Skeletal muscle satellite cell (primary cell): ENCODE measurements around the gene NUP214.
"Not testable (repeated sequence)": the region's sequence is repeated elsewhere in the genome, so short reads cannot be mapped to it uniquely, and the experiment has no call there.

Experiments
- H3K27me3 ChIP-seq: 2 replicates; pipeline ENCODE4 v1.7.0; 2013; ENCODE audit warnings: low read length; ENCODE audit not compliant: control insufficient read depth, insufficient read depth
- H3K36me3 ChIP-seq: 2 replicates; pipeline ENCODE4 v1.7.0; 2013; ENCODE audit warnings: mild to moderate bottlenecking, control low read depth, low read length; ENCODE audit not compliant: insufficient read depth
- H3K4me1 ChIP-seq: 2 replicates; pipeline ENCODE4 v1.7.0; 2013; ENCODE audit warnings: low read length; ENCODE audit not compliant: control insufficient read depth, insufficient read depth
- H3K4me2 ChIP-seq: 2 replicates; pipeline ENCODE4 v1.7.0; 2013; ENCODE audit warnings: mild to moderate bottlenecking, low read length
- H3K4me3 ChIP-seq: 2 replicates; pipeline ENCODE4 v1.7.0; 2013; ENCODE audit warnings: low read length
- H3K9ac ChIP-seq: 2 replicates; pipeline ENCODE4 v1.7.0; 2013; ENCODE audit warnings: mild to moderate bottlenecking, low read depth, low read length, moderate library complexity
- H3K9me3 ChIP-seq: replicated peaks from 2 replicates; pipeline ENCODE4 v1.7.0; 2013; ENCODE audit warnings: mild to moderate bottlenecking, control low read depth, low read length

Gene NUP214

DNA sequence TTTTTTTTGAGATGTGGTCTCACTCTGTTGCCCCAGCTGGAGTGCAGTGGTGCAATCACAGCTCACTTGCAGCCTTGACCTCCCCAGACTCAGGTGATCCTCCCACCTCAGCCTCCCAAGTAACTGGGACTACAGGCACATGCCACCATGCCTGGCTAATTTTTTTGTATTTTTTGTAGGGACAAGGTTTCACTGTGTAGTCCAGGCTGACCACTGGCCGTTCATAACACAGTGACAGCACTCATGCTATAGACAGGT is 145.6 kb downstream of the NUP214 start:
- not testable (repeated sequence) for H3K4me2 ChIP-seq, H3K9me3 ChIP-seq, H3K9ac ChIP-seq, H3K36me3 ChIP-seq, H3K4me1 ChIP-seq, H3K4me3 ChIP-seq
- H3K27me3 ChIP-seq: peaks cover 11% of the 10 kb centered on the region

DNA sequence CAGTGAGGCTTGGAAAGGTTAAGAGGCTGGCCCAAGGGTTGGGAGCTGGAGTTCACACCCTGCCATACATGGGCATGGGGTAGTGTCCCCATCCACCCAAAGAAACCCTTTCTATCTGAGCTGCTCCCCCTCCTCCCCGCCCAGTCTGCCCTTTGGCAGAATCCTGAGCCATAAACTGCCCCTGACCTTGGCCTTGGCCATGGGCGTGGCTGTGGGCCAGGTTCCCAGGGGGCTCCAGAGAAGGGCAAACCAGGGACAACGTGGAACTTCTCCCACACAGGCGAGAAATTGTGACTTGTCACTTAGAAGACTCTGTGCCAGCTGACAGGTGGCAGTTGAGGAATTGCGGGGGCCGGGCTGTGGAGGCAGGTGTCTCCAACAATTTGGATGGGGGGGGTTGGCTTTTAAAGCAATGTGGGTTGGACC is 146.1 kb downstream of the NUP214 start:
- H3K27me3 ChIP-seq: peaks cover 17% of the 10 kb centered on the region
- no peaks in the 10 kb centered on the region for H3K36me3 ChIP-seq
- no peak overlapping the region for H3K4me2 ChIP-seq
- no peak overlapping the region for H3K4me3 ChIP-seq
- H3K9ac ChIP-seq: no peak overlapping the region
- H3K4me1 ChIP-seq: no peaks in the 10 kb centered on the region
- H3K9me3 ChIP-seq: no peaks in the 10 kb centered on the region

DNA sequence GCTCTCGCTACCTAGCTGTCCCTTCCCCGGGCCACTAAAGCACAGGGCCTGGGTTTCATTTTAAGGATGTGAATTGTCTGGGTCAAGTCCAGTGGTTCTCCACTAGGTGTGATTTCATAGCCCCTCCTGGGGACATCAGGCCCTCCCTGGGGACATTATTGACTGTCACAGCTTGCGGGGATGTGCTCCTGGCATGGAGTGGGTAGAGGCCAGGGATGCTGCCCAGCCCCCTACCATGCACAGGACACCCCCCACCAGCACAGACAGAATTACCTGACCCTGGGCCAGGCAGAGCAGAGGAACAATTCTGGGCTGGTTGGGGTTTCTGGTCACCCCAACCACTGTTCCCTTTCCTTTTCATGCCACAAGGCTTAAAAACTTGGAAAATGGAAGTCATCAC is 146.8 kb downstream of the NUP214 start:
- no peaks in the 10 kb centered on the region for H3K36me3 ChIP-seq
- no peak overlapping the region for H3K4me3 ChIP-seq
- no peak overlapping the region for H3K9ac ChIP-seq
- no peaks in the 10 kb centered on the region for H3K4me1 ChIP-seq
- H3K9me3 ChIP-seq: no peaks in the 10 kb centered on the region
- peaks cover 17% of the 10 kb centered on the region for H3K27me3 ChIP-seq
- no peak overlapping the region for H3K4me2 ChIP-seq

DNA sequence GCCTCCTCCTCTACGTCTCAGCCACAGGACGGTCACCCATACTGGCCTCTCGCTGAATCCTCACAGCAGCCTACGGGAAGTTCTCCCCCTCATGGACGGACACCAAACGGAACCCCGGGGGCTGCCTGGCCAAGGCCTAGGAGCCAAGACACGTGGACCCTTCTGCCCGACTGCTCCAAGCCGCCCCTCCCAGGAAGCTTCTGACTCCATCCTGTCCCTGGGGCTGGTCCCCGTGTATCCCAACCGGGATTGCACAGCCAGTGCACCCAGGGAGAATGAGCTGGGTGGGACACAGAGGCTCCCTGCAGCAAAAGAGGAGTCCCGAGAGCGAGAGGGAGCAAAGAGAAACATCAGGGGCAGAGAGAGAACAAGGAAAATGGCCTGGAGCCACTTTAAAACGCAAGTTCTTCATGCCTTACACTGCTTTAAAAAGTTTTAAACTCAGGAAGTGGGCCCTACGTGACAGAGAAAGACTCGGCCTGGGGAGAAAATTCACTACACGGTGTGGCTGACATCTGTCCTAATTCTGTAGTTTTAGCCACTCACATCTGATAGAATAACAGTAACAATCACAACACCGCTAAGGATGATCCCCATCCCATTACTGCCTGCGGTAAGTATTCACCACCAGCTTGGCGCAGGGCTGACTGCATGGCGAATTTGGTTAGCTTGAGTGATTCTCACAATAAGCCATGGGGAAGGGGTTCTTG is 147.9 kb downstream of the NUP214 start:
- no peaks in the 10 kb centered on the region for H3K4me1 ChIP-seq

DNA sequence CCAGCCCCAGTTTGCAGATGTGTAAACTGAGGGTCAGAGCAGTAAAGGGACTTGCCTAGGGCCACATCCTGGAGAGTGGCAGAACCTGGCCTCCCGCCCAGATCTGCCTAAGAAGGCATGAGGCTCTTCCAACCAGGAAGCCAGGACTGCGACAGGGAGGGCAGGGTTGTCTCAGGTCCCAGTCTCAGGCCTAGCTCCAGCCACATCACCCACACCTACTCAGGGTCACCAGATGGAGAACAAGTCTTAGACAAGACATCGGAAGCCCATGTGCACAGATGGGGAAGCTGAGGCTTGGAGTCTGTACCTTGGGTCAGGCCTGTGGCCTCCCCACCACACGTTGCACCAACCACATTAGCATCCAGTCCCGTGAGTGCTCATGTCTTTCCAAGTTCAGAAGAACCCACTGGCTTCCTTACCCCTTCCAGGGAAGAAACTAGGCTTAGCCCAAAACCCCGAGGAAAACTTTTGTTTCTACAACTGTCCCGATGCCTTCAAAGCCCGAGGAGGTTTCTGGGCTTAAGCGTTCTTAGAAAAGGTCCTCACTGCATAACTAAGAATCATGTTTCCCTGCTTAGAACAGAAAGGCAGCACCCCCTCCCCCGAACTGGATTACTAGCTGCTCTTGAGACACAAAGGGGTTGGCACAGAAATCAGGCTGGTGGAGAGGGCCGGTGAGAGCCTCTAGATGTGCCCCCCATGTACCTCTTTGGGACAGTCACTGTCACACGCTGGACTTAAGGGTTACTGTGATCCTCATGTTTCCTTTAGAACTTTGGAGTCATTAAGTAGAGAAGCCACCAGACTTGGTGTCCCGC is 148.7 kb downstream of the NUP214 start:
- Histone ChIP-seq H3K9ac (no peak overlapping the region), H3K4me1 (no peaks in the 10 kb centered on the region), H3K4me3 (no peak overlapping the region), H3K27me3 (peaks cover 17% of the 10 kb centered on the region), H3K9me3 (no peaks in the 10 kb centered on the region), H3K4me2 (no peak overlapping the region), H3K36me3 (no peaks in the 10 kb centered on the region)

More for the DNA sequence above, 147.9 kb downstream of the NUP214 start:
- H3K4me2 ChIP-seq: no peak overlapping the region
- no peaks in the 10 kb centered on the region for H3K36me3 ChIP-seq
- H3K4me3 ChIP-seq: no peak overlapping the region
- no peak overlapping the region for H3K9ac ChIP-seq
- H3K9me3 ChIP-seq: no peaks in the 10 kb centered on the region
- H3K27me3 ChIP-seq: peaks cover 17% of the 10 kb centered on the region

DNA sequence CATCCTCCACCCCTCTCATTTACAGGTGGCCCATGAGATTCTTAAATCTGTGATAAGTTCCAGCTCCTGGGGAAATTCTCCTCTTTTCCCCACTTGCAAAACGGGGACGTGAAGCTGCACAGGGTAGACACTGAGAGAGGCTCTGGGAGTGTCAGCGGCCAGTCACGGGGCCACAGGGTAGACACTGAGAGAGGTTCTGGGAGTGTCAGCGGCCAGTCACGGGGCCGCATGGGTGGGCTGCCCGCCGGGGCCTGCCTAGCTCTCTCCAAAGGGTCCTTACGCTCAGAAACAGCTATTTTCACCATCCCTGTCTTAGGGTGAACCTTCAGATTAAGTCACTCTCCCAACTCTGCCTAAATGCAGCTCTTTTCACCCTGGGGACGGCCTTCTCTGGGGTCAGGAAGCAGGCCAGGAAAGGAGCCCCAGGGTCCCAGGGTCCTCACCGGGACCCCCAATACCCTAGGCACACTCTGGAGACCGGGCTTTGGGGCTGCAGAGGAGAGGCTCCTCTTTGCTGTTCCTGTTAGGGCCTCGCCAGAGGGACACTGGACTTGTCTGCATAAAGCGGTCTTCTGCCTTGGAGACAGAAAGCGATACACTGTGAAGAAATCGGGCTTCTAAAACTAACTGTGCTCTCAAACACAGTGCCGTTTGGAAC is 149.4 kb downstream of the NUP214 start:
- H3K4me1 ChIP-seq: no peaks in the 10 kb centered on the region
- H3K4me3 ChIP-seq: no peak overlapping the region
- no peaks in the 10 kb centered on the region for H3K9me3 ChIP-seq
- peaks cover 18% of the 10 kb centered on the region for H3K27me3 ChIP-seq
- no peak overlapping the region for H3K9ac ChIP-seq
- no peaks in the 10 kb centered on the region for H3K36me3 ChIP-seq
- H3K4me2 ChIP-seq: no peak overlapping the region

DNA sequence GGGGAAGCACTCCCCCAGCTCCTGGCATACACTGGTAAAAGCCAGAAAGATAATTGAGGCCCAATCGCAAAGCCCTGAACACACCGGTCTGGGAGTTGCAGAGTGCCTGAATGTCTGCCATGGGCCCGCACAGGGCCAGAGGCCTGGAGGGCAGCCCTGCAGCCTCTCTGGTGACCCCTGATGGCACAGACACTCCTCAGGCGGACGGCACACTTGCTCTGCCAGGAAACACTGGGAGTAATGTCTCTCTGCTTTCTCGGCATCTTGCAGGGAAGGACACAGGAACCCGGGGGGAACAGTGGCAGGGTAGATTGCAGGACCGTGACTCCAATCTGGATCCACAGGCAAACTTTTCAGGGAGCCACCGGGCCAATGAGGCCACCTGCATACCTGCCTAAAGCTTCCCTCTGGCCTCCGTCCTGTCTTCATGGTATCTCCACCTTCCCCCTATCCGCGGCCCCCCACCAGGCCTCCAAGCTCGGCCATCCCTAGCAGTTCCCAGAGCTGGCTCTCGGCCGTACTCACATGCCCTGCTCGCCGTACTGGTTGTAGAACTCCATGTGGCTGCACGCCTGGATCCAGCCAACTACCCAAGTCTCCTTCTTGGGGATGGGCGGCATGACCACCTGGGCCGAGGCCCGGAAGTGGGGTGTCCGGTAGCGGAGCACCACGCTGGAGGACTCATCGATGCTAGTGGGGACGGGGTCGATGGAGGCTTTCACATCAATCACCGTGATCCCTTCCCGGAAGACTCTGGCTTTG is 150.1 kb downstream of the NUP214 start:
- H3K27me3 ChIP-seq: peaks cover 22% of the 10 kb centered on the region
- H3K9ac ChIP-seq: no peak overlapping the region
- no peaks in the 10 kb centered on the region for H3K4me1 ChIP-seq
- H3K36me3 ChIP-seq: no peaks in the 10 kb centered on the region
- no peaks in the 10 kb centered on the region for H3K9me3 ChIP-seq
- H3K4me2 ChIP-seq: no peak overlapping the region
- no peak overlapping the region for H3K4me3 ChIP-seq

DNA sequence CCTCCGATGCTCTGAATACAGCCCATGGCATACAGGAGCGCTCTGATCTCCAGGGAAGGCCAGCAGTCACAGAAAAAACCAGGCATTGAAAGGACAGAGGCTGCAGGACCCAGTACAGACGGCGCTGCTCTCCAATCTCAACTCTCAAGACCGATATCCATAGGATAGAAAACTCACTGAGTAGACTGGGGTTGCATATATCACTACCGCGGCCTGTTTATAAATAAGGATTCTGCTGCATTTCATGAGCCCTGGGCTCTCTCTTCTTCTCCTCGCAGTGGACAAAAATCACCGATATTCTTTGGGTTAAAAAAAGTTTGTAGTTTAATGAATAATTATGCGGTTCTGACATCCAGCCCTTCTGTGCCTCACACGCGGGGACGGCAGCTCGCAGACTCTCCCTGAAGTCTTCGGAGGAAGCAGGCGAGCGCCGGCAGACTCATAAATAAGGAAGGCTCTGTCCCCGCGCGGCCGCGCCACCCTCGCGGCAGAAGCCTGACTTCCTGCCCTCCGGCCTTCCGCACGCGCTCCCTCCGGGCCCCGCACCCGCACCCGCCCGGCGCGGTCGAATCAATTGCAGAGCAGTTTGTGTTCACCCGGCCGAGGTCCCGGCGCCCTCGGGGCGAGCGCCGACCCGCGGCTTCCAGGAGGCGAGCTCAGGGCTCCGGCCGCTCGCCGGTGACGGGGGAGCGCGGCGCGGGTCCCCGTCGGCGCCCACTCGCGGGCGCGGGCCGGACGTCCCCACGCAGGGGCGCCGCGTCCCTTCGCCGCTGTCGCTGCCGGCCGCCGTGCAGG is 150.9 kb downstream of the NUP214 start, which contains the start of gene FAM78A:
TSS of gene FAM78A (minus strand) at position 417 of the 795 bp plus-strand sequence. CDS start at position 86, 331 bp downstream.
- Histone ChIP-seq H3K4me2 (peak within 1 kb of the TSS; percentile 73), H3K27me3 (peaks cover 29% of the 10 kb centered on the region), H3K36me3 (no peaks in the 10 kb centered on the region), H3K9me3 (no peaks in the 10 kb centered on the region), H3K9ac (no peak within 1 kb of the TSS), H3K4me3 (peak within 1 kb of the TSS; percentile 65), H3K4me1 (no peaks in the 10 kb centered on the region)

DNA sequence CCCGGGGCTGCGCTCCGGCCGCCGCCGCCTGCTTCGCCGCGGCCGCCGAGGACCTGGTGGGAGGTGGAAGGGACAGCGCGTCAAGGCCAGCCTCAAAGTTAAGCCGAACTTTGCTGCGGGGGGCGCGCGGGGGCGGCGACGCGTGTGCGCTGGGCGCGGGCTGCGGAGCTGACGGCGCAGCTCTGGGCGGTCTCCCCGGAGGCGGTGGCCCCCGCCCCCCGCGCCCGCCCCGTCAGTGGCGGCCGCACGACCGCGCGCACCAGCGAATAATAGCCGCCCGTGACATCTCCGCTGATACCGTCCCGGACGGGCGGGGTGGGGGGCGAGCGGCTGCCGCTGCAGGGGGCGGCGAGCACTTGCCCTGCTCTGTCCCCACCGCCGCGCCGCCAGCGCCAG is 151.5 kb downstream of the NUP214 start:
- Histone ChIP-seq H3K27me3 (peaks cover 35% of the 10 kb centered on the region), H3K4me3 (peak overlapping the region; percentile 49), H3K9ac (no peak overlapping the region), H3K4me2 (peak overlapping the region; percentile 73), H3K9me3 (no peaks in the 10 kb centered on the region), H3K4me1 (no peaks in the 10 kb centered on the region), H3K36me3 (no peaks in the 10 kb centered on the region)

DNA sequence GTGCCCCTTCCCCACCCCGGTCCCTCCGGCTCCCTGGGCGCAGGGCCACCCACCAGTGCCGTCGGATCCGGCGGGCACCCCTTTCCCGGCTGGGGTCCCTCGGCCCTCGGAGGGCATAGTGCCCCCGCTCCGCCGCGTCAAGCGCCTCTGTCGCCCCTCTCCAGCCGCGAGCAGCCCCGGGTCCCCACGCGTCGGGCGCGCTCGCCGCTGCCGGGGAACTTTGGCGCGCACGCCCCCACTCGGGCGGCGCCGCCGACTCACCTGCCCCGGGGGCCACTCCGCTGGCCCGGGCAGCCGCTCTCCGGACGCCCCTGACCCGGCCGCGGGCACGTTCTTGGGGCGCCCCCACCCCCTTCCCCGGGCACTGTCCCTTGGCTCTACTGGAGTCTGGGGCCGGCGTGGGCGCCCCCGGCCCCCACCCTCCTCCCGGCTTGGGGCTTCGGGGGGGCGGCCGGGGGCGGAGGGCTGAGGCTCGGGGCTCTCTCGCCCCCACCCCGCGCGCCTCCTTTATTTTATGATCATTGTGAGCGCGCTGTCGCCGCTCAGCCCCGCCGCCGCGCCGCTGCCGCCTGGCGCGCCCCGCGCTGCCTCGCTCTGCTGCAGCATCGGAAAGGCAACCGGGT is 152.0 kb downstream of the NUP214 start:
- Histone ChIP-seq H3K9ac (no peak overlapping the region), H3K36me3 (no peaks in the 10 kb centered on the region), H3K9me3 (no peaks in the 10 kb centered on the region), H3K4me3 (peak overlapping the region; percentile 65), H3K27me3 (peaks cover 40% of the 10 kb centered on the region), H3K4me1 (no peaks in the 10 kb centered on the region), H3K4me2 (peak overlapping the region; percentile 73)
